DND-41 (cell line): ENCODE results near the gene SEC61B.

Source experiments
- ATAC-seq: fragments of 200-7000 bp; cut with Tn5 transposase; 3 replicates; pipeline ENCODE4 v1.9.1; 2021; ENCODE audit warnings: low read depth; ENCODE audit not compliant: insufficient read depth
- DNase-seq: peaks from one replicate; pipeline ENCODE4 v3.0.0-alpha.2; 2020
- H2AFZ ChIP-seq: 2 replicates; pipeline ENCODE4 v1.6.0; 2012; ENCODE audit warnings: low read depth, low read length
- H3K27ac ChIP-seq: 2 replicates; pipeline ENCODE4 v1.5.1; 2012; ENCODE audit warnings: low read length, inconsistent platforms
- H3K27me3 ChIP-seq: fragments of 200-600 bp; sonication (generic); 2 replicates; pipeline ENCODE4 v1.6.0; 2012; ENCODE audit warnings: low read length, mild to moderate bottlenecking, inconsistent platforms; ENCODE audit not compliant: insufficient read depth, poor library complexity
- H3K36me3 ChIP-seq: 2 replicates; pipeline ENCODE4 v1.5.1; 2012; ENCODE audit warnings: low read length, inconsistent platforms; ENCODE audit not compliant: insufficient read depth
- H3K4me1 ChIP-seq: 2 replicates; pipeline ENCODE4 v1.5.1; 2012; ENCODE audit warnings: mild to moderate bottlenecking, low read length; ENCODE audit not compliant: insufficient read depth
- H3K4me2 ChIP-seq: 2 replicates; pipeline ENCODE4 v1.6.0; 2012; ENCODE audit warnings: mild to moderate bottlenecking, moderate library complexity, low read length, inconsistent platforms; ENCODE audit not compliant: insufficient read depth
- H3K4me3 ChIP-seq, 2 experiments: fragments of 200-600 bp in 1 of 2; shearing (Covaris generic) in 1 of 2; 2 replicates each; pipeline ENCODE4 v1.5.1; 2012 to 2016; ENCODE audit warnings: inconsistent platforms in 2 of 2, low read length in 2 of 2, mild to moderate bottlenecking in 2 of 2, low read depth in 1 of 2, moderate library complexity in 1 of 2
- H3K79me2 ChIP-seq: 2 replicates; pipeline ENCODE4 v1.6.0; 2012; ENCODE audit warnings: low read length, inconsistent platforms; ENCODE audit not compliant: insufficient read depth
- H3K9ac ChIP-seq: 2 replicates; pipeline ENCODE4 v1.6.0; 2012; ENCODE audit warnings: low read depth, mild to moderate bottlenecking, inconsistent platforms, low read length, moderate library complexity
- H3K9me3 ChIP-seq: 2 replicates; pipeline ENCODE4 v1.5.1; 2012; ENCODE audit warnings: low read length, moderate library complexity, mild to moderate bottlenecking, inconsistent platforms; ENCODE audit not compliant: insufficient read depth, severe bottlenecking
- H4K20me1 ChIP-seq: 2 replicates; pipeline ENCODE4 v1.6.0; 2012; ENCODE audit warnings: low read length; ENCODE audit not compliant: insufficient read depth
- EZH2 ChIP-seq: IDR thresholded peaks from 3 replicates; pipeline ENCODE4 v1.6.1; 2012; ENCODE audit warnings: borderline replicate concordance, low read depth, mild to moderate bottlenecking, moderate library complexity, low read length, inconsistent platforms; ENCODE audit not compliant: severe bottlenecking
- TF ChIP-seq, protein P1 (sequence below): IDR thresholded peaks from 2 replicates; pipeline ENCODE4 v1.5.1; 2012; ENCODE audit warnings: borderline replicate concordance, low read length, moderate library complexity, mild to moderate bottlenecking; ENCODE audit not compliant: poor library complexity, severe bottlenecking; ENCODE audit errors: extremely low read depth

SEC61B gene

DNA sequence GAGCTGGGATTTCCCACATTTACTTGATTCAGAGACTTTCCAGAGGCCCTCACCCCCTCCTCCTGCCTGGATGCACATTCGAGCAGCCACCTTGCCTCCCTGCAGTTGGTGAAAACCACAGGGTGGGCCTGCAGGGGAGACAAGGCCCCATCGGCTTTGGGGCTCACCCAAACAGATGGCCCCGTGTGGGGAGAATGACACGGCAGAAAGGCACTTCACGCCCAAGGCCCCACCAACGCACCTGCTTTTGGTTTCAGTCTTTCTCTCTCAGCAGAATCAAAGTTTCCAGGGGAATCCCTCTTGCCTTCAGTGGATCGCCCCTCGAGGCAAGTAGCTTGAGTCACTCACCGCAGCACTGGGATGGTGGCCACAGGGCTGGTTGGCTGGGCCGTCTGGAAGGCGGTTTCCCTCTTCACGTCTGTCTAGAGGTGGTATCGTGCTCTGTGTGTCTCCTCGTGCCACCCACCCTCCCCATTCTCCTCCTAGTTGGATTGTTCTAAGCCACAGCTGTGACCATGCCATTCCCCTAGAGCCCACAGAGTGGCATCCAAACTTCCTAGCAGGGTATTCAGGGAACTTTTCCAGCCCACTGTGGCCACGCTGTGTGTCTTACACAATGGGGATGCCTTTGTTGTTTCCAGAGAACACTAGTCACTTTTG lies 31.8 kb downstream of the SEC61B start:
- Histone ChIP-seq H3K27me3 (no peaks in the 10 kb centered on the region), H3K9ac (no peak overlapping the region), H3K9me3 (no peaks in the 10 kb centered on the region), H3K79me2 (no peaks in the 10 kb centered on the region), H3K4me3 (no peak overlapping the region), H2AFZ (0 out of 2 replicates have a peak overlapping the region, but pooled peaks have one; percentile 11), H3K4me1 (peaks cover 12% of the 10 kb centered on the region), H3K36me3 (no peaks in the 10 kb centered on the region), H3K27ac (no peak overlapping the region), H4K20me1 (no peaks in the 10 kb centered on the region), H3K4me2 (peak overlapping the region; percentile 42)
- ATAC-seq (peak; percentile 88), DNase-seq (peak; percentile 72)
- no peak for TF ChIP-seq EZH2
- TF ChIP-seq, protein P1, sequence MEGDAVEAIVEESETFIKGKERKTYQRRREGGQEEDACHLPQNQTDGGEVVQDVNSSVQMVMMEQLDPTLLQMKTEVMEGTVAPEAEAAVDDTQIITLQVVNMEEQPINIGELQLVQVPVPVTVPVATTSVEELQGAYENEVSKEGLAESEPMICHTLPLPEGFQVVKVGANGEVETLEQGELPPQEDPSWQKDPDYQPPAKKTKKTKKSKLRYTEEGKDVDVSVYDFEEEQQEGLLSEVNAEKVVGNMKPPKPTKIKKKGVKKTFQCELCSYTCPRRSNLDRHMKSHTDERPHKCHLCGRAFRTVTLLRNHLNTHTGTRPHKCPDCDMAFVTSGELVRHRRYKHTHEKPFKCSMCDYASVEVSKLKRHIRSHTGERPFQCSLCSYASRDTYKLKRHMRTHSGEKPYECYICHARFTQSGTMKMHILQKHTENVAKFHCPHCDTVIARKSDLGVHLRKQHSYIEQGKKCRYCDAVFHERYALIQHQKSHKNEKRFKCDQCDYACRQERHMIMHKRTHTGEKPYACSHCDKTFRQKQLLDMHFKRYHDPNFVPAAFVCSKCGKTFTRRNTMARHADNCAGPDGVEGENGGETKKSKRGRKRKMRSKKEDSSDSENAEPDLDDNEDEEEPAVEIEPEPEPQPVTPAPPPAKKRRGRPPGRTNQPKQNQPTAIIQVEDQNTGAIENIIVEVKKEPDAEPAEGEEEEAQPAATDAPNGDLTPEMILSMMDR, result no peak

DNA sequence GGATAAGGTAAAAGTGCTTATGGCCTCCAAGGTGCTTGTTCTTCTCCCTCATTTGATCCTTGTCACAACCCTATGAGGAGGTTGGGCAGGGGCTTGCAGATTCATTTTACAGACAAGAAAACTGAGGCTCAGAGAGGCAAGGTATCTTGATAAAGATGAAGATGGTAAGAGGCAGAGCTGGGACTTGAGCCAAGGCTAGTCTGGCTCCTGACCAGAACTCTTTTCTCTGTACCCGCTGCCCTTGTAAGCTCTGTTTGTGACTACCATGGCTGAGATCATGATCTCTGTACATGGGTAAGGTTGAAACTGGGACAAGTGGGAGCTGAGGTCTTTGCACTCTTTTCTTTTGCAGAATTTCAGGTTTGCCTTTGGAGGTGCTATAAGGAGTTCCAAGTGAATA lies 33.6 kb downstream of the SEC61B start:
- H3K9ac ChIP-seq, result no peak overlapping the region
- TF ChIP-seq, protein P1, result no peak
- TF ChIP-seq EZH2, result no peak

DNA sequence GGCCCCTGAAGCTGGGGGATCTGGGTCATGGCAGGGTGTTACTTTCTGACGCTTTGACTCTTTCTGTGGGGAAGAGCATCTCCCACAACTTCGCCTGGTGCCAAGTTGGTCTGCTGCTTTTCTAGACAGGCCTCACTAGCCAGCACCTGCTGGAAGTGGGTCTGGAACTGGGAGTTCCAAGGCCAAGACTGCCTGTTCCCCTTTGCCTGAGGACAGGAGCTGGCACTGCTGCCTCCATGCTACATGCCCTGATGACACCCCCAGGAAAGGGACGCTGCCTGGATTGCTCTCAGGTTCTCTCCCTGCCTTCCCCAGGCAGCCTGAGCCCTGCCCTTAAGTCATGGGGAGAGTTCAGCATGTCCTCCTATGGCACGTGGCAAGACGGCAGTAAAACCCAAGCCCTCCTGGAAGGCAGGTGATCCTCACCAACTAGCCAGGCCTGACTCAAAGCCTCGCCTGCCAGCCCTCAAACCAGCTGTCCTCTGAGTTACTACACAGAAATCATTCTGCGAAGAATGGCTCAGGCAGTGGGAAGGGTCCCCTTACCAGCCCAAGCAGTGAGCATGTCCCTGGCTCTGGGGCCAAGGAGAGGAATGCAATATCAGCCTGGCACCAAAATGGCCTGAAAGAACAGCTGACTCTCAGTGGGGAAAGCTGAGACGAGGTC lies 35.8 kb downstream of the SEC61B start:
- no peak for DNase-seq
- TF ChIP-seq, protein P1, result no peak
- no peak for TF ChIP-seq EZH2
- H4K20me1 ChIP-seq, result no peaks in the 10 kb centered on the region
- H3K9me3 ChIP-seq, result no peaks in the 10 kb centered on the region
- no peak overlapping the region for H3K4me3 ChIP-seq
- no peaks in the 10 kb centered on the region for H3K79me2 ChIP-seq
- no peak for ATAC-seq
- H3K4me1 ChIP-seq, result peaks cover 12% of the 10 kb centered on the region
- H3K27ac ChIP-seq, result no peak overlapping the region
- H3K27me3 ChIP-seq, result no peaks in the 10 kb centered on the region
- H3K9ac ChIP-seq, result no peak overlapping the region
- no peak overlapping the region for H3K4me2 ChIP-seq
- no peak overlapping the region for H2AFZ ChIP-seq
- no peaks in the 10 kb centered on the region for H3K36me3 ChIP-seq

More for the DNA sequence above, 33.6 kb downstream of the SEC61B start:
- ATAC-seq, result no peak
- DNase-seq, result no peak
- Histone ChIP-seq H2AFZ (no peak overlapping the region), H3K27me3 (no peaks in the 10 kb centered on the region), H3K4me2 (no peak overlapping the region), H3K27ac (no peak overlapping the region), H3K36me3 (no peaks in the 10 kb centered on the region), H4K20me1 (no peaks in the 10 kb centered on the region), H3K79me2 (no peaks in the 10 kb centered on the region), H3K4me3 (no peak overlapping the region), H3K4me1 (peaks cover 12% of the 10 kb centered on the region), H3K9me3 (no peaks in the 10 kb centered on the region)
